GM19395 (cell line): ENCODE results near the gene NECTIN1.

Experiments
- ATAC-seq: cut with Tn5 transposase; IDR thresholded peaks from one replicate; pipeline ENCODE4 v1.9.1; 2021; ENCODE audit warnings: mild to moderate bottlenecking, moderate library complexity; ENCODE audit not compliant: unreplicated experiment

The NECTIN1 gene

DNA sequence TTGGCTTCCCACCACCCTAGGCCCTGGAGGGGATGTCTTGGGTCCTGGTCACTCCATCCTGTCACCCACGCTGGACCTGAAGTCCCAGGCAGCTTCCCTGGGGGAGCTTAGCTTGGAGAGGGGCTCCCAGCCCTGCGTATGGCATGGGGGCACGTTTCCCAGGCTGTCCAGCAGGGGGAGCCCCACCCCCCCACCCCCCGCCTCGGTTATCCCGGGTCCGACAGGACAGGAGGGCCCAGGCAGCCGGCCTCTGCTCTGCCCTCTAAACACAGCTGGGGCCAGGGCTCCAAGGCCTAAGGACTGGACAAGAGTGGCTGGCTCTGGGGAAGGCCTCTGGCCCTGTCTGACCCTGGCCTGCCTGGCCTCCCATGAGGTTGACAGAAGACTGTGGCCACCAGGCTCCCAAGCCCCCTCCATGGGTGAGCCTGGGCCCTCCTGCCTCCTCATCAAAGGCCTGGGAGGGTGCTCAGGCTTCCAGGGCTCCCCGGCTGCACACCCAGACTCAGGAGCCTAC lies 104.8 kb downstream of the NECTIN1 start:
- ATAC-seq: no peak

GRCh38 chr11:119623682-119624081 lies 105.3 kb downstream of the NECTIN1 start:
- no peak for ATAC-seq

DNA sequence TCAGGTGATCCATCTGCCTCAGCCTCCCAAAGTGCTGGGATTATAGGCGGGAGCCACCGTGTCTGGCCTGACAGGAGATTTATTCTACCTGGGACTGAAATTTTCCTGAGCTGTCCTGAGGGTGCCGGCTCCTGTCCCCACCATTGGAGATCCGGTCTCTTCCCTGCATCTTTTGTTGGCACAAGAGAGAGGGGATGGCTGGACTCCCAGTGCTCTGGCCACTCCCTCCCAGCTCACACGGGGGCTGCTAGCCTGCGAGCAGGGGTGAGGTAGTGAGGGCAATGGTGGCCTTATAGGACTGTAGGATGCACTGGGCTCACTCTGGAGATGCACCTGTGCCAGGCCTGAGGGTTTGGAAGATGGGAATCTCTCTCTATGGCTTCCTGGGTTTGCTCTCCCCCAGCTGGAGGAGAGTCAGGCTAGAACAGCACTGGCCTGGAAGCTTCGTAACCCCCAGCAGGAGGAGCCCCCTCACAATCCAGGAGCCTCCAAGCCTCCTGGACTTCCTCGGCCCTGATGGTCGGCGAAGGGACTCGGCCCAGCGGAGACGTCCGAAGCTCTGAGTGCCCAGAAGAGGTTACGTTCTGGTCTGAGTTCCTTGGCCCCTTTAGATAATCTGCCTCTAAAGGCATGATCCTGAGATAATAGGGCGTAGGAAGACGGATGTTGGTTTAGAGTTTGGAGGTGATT lies 106.4 kb downstream of the NECTIN1 start:
- no peak for ATAC-seq

DNA sequence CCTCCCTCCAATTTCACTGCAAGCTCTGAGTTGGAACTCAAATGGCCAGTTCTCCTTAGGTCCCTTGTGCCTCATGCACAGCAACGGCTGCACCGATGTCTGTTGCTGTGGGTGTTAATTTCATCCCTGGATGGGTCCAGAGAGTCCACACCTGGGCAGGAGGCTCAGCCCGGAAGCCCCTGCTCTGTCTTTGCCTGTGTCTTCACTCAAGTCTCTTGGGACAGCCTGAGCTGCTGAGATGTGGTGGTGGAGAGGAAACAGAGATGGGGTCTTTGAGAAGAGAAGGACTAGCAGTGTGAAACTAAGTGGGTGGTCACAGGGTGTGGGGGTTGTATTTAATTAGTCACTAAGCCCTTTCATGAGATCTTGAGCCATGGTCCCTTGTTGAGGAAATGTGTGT lies 109.3 kb downstream of the NECTIN1 start:
- no peak for ATAC-seq

- no peak for ATAC-seq
Observed at GRCh38 chr11:119618208-119618909, 110.6 kb downstream of the NECTIN1 start.

DNA sequence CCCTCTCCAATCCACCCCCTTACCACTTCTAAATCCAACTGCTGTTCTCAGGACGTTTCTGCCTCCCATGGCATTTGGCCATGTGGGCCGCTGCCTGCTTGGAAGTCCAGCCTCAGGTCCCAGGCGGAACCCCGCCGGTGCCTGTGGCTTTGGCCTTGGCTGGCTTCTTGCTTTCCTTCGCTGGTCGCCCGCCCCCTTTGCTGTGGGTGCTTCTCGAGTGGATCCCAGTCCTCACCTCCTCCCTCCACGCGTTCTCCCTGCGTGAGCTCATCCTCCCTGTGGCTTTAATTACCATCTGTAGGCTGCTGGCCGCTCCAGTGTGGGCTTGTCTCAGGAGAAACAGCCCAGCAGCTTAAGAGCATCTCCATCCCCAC lies 111.7 kb downstream of the NECTIN1 start:
- ATAC-seq: no peak

- no peak for ATAC-seq
Observed at GRCh38 chr11:119616586-119617339, 112.2 kb downstream of the NECTIN1 start.

DNA sequence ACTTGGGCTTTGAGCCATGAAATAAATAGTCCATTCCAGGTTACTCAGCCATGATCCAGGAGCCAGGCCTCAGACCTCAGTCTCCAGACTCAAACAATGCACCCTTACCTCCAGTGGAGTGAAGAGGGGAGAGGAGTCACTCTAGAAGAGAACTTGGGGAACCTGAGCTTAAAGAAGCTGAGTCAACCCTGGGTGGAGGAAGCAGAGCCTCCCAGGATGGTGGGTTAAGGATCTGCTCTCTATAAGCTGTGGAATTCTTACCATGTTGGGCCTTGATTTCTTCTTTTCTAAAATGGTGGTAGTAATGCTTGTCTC lies 113.2 kb downstream of the NECTIN1 start:
- ATAC-seq: peak; percentile 25

DNA sequence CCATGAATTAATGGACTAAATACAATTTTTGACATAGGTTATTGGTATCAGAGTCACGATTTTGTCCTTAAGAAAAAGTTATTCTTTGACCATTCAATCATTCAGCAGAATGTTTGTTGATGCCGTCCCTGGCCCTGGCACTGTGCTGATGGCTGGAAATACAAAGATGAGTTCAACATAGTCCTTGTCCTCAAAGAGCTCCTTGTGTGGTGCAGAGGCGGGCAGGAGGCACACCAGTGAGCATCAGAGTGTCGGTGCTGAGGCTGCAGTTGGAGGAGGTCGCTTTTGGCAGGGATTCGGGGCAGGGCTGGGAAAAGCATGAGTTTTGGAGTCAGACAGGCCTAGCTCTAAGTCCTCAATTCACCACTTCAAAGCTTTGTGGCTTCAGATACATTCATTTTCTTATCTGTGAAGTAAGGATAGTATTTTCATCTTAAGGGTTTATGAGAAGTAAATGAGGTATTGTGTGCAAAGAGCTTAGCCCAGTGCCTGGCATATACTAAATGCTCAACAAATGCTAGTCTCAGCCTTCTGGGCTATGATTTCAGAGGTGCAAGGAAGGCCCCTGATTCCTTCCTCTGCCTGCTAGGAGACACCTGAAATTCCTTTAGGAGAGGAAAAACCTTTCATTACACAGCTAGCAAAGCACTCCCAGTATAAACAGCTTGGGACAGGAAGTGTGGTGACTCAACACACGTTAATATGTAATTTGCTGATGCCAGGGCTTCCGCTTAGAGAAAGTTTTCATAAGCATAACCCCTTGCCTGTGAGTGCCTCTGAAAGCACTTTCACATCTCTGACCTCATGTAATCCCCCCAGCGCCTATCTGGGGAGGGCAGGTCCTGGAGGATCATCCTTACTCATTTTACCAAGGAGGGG lies 113.8 kb downstream of the NECTIN1 start:
- peak; percentile 85 for ATAC-seq

DNA sequence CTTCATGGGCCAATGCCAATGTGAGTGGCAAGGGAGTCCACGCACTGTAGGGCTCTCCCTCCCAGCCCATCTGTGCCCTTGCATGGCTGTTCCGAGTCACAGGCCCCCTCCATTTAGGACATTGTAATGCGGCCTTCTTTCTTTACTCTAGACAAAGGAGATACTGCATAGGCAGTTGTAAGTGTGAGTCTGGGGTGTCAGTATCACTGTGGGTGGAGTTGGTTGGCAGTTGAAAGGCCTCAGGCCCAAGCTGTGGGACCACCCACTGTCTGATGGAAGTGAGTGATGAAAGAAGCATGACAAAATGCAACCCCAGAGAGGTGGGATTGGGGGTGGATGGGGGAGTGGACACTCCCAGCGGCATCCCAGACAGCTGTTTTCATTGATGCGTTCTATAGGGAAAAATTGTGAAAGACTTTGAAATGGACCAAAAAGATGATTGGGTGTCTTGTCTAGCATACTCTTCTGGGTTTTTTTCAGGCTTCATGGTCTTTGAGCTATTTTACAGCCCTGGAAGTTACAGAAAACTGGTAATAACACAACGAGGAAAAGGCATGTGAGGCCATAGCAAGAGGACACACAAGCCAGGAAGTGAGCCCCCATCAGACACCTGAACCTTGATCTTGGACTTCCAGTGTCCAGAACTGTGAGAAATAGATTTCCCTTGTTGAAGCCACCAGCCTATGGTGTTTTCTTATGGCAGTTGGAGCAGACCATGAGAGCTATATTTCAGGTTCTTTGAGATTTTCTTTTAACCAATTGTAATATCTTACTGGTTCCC lies 114.6 kb downstream of the NECTIN1 start:
- ATAC-seq: no peak

- ATAC-seq: no peak
Observed at GRCh38 chr11:119612814-119613213, 116.2 kb downstream of the NECTIN1 start.

DNA sequence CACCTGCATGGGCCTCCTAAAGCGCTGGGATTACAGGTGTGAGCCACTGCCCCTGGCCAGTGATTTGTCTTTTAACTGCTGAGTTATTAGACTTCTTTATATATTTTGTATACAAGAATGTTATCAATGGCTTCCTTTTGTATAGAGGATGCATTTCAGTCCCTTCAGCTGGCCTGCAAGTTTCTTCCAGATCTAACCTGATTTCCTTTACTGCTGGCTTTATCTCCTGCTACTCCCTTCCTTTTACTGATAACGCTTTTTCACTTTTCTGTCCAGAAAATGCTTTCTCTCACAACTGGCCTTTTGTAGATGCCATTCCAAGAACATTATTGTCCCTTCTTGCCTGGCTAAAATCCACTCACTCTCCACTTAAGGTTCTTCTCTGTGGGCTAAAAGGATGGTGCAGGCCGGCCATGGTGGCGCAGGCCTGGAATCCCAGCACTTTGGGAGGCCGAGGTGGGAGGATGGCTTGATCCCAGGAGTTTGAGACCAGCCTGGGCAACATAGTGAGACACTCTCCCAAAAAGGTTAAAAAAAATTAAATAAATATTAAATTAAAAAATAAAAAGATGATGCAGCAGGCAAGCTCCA lies 118.1 kb downstream of the NECTIN1 start:
- no peak for ATAC-seq

GRCh38 chr11:119608781-119609180 lies 120.2 kb downstream of the NECTIN1 start:
- ATAC-seq: no peak

DNA sequence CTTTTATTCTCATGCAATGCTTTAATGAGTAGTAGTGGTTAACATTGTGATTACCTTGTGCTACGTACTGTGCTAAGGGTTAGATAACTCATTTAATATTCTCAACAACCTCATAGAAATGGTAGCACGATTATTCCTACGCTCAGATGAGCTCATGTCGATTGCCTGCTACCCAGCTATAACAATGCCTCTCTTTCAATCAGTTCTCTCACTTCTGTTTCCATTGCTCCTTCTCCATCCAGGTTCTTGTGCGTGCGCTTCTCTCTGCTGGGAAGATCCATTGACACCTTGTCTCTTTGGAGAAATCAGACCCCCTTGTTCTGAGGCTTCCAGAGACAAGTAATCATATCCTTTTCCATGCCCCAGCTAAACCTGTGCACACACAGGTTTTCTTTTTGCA lies 120.8 kb downstream of the NECTIN1 start:
- no peak for ATAC-seq

GRCh38 chr11:119607726-119608125 lies 121.3 kb downstream of the NECTIN1 start:
- ATAC-seq: no peak

DNA sequence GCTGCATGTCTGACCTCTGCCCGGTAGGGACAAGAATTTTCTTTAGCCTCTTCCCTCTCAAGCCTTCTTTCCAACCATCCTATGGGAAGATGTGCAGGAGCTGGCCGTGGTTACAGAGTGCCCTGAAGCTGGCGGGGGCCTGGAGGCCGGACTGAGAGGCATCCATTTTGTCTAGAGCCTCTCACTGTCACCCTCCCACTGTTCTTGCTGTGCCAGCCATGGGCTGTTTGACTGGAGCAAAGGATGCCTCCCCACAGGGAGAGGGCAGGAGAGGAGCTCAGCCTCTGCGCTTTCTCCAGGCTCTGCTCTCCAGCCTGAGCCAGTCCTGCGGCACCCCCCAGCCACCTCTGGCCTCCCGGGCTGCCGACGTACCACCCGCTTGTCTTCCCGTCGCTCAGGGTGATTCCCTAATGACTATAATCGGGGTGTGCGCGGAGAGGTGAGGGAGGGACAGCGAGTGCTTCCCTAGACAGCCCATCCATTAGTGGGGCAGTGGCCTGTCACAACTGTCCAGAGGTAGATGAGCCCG lies 123.8 kb downstream of the NECTIN1 start:
- no peak for ATAC-seq

- ATAC-seq: no peak
Observed at GRCh38 chr11:119602745-119603373, 126.1 kb downstream of the NECTIN1 start.

GRCh38 chr11:119599864-119600541 lies 129.0 kb downstream of the NECTIN1 start:
- ATAC-seq: no peak
